ENCODE measurements around the gene WNT9A. TPM values are rescaled to one million over a fixed set of nuclear protein-coding genes. Genes with fewer than 3 reads are reported as not detected.

Gene WNT9A
- polyA plus RNA-seq, 4 donors = 0.27 to 2.7 (median 1.2) TPM

DNA sequence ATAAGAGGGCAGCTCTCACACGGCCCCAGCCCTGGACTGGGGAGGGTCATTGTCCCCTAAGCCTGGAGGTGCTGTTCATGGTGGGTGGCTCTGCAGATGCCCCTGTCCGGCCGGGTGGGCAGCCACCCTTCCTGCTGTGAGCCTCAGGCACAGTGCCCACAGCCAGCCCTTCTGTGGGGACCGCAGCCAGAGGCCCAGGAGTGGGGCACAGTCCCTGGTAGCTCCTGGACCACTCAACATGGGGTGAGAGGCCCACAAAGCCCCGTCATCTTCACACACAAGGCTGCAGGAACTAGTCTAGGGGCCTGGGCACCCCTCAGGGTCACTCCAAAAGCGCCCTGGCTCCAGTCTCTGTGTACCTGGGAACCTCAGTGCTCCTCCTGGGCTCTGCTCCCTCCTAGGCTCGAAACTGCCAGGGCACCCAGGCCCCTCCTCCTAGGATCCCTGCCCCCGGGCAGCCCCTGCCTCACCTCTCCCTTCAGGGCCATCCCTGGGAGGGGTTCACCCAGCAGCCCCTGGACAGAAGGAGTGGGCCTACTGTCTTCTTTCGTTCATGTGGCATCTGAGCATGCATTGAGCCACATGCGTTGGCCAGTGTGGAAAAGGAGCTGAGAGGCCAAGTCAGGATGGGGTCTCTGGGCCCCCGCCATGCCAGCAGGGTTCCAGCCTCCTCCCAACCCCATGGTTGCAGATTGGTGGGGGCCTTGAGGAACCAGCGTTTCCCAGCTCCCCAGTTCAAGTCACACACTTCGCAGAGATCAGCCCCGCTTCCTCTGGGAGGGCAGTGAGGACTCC lies 43.0 kb downstream of the WNT9A start:
- DNase-seq = no peak
- no peak for FAIRE-seq
- H3K4me1 ChIP-seq (ENCODE audit: control insufficient read depth in 3 of 3, insufficient read depth in 2 of 3, low read depth in 1 of 3, low read length in 2 of 3) = no peaks in the 10 kb centered on the region
- H3K4me3 ChIP-seq (ENCODE audit: low read depth in 1 of 3, low read length in 3 of 3) = no peak overlapping the region
- no peaks in the 10 kb centered on the region for H3K27me3 ChIP-seq (ENCODE audit: control insufficient read depth in 3 of 3, insufficient read depth in 3 of 3, low read length in 3 of 3)
- no peaks in the 10 kb centered on the region for H3K9me3 ChIP-seq (ENCODE audit: control insufficient read depth in 2 of 2, insufficient read depth in 1 of 2, low read depth in 1 of 2, low read length in 1 of 2)
- no peaks in the 10 kb centered on the region for H3K36me3 ChIP-seq (ENCODE audit: control insufficient read depth in 3 of 3, insufficient read depth in 2 of 3, low read depth in 1 of 3, low read length in 3 of 3)
- no peak overlapping the region for H3K27ac ChIP-seq (ENCODE audit: low read depth in 1 of 3, low read length in 2 of 3)
- 74 to 86% (median 75%) methylated on average over 13 to 14 of the region's 14 CpGs for WGBS, 3 donors

DNA sequence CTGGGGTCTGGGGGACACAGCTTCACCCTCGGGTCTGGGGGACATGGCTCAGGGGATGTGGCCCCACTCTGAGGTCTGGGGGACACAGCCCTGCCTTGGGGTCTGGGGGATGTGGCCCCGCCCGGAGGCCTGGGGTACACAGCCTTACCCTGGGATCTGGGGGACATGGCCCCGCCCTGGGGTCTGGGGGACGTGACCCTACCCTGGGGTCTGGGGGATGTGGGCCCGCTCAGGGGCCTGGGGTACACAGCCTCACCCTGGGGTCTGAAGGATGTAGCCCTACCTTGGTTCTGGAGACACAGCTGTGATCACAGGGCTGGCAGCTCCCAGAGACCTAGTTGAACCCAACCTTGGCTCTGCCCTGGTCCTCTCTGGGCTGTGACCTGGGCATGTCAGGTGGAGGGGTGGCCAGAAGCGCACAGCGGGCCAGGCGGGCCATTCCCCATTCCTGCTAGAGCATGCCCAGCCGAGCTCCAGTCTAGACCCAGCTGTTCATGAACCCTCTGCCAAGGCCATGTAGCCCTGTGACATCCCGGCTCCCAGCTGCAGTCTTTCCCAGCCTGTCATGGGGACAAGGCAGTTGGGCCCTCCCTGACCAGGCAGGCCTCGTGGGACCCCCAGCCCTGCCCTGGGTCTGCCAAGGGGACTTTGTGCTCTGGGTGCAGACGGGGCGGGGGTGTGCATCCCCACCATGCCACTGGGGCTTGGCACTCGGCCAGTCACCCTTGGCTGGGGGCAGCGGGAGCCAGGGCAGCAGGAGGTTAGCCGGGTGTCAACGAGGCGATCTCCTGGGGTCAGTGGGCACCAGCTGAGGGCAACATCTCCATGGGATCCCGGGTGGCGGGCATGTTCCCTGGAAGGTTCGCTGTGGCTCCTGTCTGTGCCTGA lies 43.9 kb downstream of the WNT9A start:
- Histone ChIP-seq H3K36me3 (ENCODE audit: control insufficient read depth in 3 of 3, insufficient read depth in 2 of 3, low read depth in 1 of 3, low read length in 3 of 3) (no peaks in the 10 kb centered on the region), H3K27ac (ENCODE audit: low read depth in 1 of 3, low read length in 2 of 3) (no peak overlapping the region), H3K4me3 (ENCODE audit: low read depth in 1 of 3, low read length in 3 of 3) (no peak overlapping the region), H3K27me3 (ENCODE audit: control insufficient read depth in 3 of 3, insufficient read depth in 3 of 3, low read length in 3 of 3) (no peaks in the 10 kb centered on the region), H3K4me1 (ENCODE audit: control insufficient read depth in 3 of 3, insufficient read depth in 2 of 3, low read depth in 1 of 3, low read length in 2 of 3) (no peaks in the 10 kb centered on the region), H3K9me3 (ENCODE audit: control insufficient read depth in 2 of 2, insufficient read depth in 1 of 2, low read depth in 1 of 2, low read length in 1 of 2) (no peaks in the 10 kb centered on the region)
- 67 to 81% (median 72%) methylated on average over 21 to 22 of the region's 22 CpGs for WGBS, 3 donors
- DNase-seq = no peak
- FAIRE-seq = no peak

DNA sequence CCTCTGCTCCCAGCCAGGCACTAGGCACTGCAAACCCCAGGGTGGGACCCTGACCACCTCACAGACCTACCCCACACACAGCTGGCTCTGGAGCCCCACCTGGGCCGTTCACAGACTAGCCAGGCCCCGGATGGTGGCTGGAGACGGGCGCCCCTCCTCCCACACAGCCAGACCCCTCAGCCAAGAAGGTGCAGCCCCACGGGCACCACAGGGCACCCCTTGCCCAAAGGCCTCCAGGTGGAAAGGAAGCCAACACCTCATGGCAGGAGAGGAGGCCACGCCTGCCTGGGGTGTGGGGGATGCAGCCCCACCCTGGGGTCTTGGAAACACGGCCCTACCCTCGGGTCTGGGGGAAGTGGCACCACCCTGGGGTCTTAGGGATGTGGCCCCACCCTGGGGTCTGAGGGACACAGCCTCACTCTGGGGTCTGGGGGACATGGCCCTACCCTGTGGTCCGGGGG lies 44.6 kb downstream of the WNT9A start:
- Histone ChIP-seq H3K4me1 (ENCODE audit: control insufficient read depth in 3 of 3, insufficient read depth in 2 of 3, low read depth in 1 of 3, low read length in 2 of 3) (no peaks in the 10 kb centered on the region), H3K27me3 (ENCODE audit: control insufficient read depth in 3 of 3, insufficient read depth in 3 of 3, low read length in 3 of 3) (no peaks in the 10 kb centered on the region), H3K4me3 (ENCODE audit: low read depth in 1 of 3, low read length in 3 of 3) (no peak overlapping the region), H3K9me3 (ENCODE audit: control insufficient read depth in 2 of 2, insufficient read depth in 1 of 2, low read depth in 1 of 2, low read length in 1 of 2) (no peaks in the 10 kb centered on the region), H3K36me3 (ENCODE audit: control insufficient read depth in 3 of 3, insufficient read depth in 2 of 3, low read depth in 1 of 3, low read length in 3 of 3) (no peaks in the 10 kb centered on the region), H3K27ac (ENCODE audit: low read depth in 1 of 3, low read length in 2 of 3) (no peak overlapping the region)
- no peak for FAIRE-seq
- no peak for DNase-seq
- 71 to 88% (median 79%) methylated on average over 9 of the region's 9 CpGs for WGBS, 3 donors

DNA sequence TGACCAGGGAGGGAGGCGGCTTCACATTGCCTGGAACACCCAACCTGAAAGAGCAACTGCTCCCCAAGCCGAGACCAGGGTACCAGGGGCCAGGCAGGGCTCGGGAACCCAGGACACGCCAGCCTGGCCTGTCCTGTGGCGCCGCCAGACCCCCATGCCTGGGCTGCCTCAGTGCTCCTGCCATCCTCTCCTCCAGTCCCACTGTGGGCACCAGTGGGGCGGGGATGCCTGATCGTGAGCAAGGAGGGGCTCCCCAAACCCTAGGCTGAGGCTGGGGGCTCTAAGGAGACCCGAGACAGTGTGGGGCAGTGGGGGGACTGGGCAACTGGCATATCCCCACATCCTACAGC lies 45.1 kb downstream of the WNT9A start:
- FAIRE-seq (no peak), DNase-seq (no peak)
- Histone ChIP-seq H3K4me1 (ENCODE audit: control insufficient read depth in 3 of 3, insufficient read depth in 2 of 3, low read depth in 1 of 3, low read length in 2 of 3) (no peaks in the 10 kb centered on the region), H3K36me3 (ENCODE audit: control insufficient read depth in 3 of 3, insufficient read depth in 2 of 3, low read depth in 1 of 3, low read length in 3 of 3) (no peaks in the 10 kb centered on the region), H3K27ac (ENCODE audit: low read depth in 1 of 3, low read length in 2 of 3) (no peak overlapping the region), H3K27me3 (ENCODE audit: control insufficient read depth in 3 of 3, insufficient read depth in 3 of 3, low read length in 3 of 3) (no peaks in the 10 kb centered on the region), H3K4me3 (ENCODE audit: low read depth in 1 of 3, low read length in 3 of 3) (no peak overlapping the region), H3K9me3 (ENCODE audit: control insufficient read depth in 2 of 2, insufficient read depth in 1 of 2, low read depth in 1 of 2, low read length in 1 of 2) (no peaks in the 10 kb centered on the region)
- WGBS, 3 donors = 76 to 90% (median 83%) methylated on average over 8 to 9 of the region's 9 CpGs

DNA sequence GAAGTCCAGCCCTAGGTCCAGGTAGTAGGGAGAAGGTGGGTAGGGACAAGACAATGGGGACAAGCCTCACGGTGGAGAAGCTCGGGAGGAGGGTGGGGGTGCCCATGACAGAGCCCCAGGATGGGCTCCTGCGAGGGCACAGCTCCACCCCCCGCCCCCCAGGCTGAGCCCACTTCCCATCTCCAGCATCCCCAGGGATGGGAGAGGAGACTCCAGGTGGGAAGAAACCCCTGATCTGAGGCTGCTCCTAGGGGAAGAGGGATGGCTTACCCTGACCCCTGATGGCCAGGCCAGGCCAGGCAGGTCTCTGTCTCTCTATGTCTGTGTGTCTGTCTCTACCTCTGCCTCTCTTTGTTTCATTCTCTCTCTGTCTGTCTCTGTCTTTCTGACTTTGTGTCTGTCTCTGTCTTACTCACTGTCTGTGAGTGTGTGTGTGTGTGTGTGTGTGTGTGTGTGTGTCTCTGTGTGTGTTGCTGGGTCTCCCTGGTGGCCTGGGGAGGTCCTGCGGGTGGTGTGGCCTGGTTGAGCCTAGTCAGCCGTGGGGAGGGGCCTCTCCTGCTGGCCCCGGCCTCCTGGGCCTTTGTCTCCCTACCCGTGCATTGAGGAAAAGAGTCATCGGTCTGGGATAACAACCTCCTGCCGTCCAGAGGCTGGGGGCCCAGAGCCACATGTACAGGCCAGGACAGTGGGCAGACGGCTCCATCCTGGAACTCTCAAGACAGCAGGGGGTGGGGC lies 45.7 kb downstream of the WNT9A start:
- Histone ChIP-seq H3K36me3 (ENCODE audit: control insufficient read depth in 3 of 3, insufficient read depth in 2 of 3, low read depth in 1 of 3, low read length in 3 of 3) (no peaks in the 10 kb centered on the region), H3K27me3 (ENCODE audit: control insufficient read depth in 3 of 3, insufficient read depth in 3 of 3, low read length in 3 of 3) (no peaks in the 10 kb centered on the region), H3K27ac (ENCODE audit: low read depth in 1 of 3, low read length in 2 of 3) (no peak overlapping the region), H3K4me3 (ENCODE audit: low read depth in 1 of 3, low read length in 3 of 3) (no peak overlapping the region), H3K4me1 (ENCODE audit: control insufficient read depth in 3 of 3, insufficient read depth in 2 of 3, low read depth in 1 of 3, low read length in 2 of 3) (no peaks in the 10 kb centered on the region), H3K9me3 (ENCODE audit: control insufficient read depth in 2 of 2, insufficient read depth in 1 of 2, low read depth in 1 of 2, low read length in 1 of 2) (no peaks in the 10 kb centered on the region)
- FAIRE-seq (no peak), DNase-seq (no peak)
- WGBS, 3 donors = 71 to 72% (median 71%) methylated on average over 10 to 11 of the region's 11 CpGs

DNA sequence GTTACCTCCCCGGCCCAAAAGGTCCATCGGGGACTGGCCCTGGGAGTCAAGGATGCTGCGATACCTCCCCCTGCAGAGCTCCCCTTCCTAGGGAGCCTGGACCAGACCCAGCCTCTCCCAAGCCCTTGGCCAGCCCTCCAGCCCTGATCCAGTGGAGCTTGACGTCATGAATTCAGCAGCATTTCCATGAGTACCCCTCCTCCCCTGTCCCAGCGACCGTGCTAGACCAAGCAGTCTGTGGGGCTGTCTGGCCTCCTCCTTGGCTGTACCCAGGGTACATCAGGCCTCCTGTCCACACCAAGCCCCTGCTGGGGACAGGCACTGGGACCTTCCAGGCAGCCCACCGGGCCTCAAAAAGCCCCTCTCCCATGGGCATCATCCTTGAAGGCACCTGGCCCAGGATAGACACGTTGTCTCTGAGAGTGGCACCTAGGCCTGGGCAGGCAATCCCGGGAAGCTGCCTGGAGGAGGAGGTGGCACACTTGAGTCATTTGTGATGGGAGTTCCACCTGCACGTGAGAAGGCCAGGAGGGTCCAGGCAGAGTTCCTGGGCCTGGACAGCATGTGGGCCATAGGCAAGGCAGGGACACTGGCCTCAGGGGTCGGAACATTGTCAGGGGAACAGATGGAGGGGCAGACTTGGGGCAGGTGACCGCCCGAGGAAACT lies 46.4 kb downstream of the WNT9A start:
- 89 to 91% (median 91%) methylated on average over 13 of the region's 13 CpGs for WGBS, 3 donors

DNA sequence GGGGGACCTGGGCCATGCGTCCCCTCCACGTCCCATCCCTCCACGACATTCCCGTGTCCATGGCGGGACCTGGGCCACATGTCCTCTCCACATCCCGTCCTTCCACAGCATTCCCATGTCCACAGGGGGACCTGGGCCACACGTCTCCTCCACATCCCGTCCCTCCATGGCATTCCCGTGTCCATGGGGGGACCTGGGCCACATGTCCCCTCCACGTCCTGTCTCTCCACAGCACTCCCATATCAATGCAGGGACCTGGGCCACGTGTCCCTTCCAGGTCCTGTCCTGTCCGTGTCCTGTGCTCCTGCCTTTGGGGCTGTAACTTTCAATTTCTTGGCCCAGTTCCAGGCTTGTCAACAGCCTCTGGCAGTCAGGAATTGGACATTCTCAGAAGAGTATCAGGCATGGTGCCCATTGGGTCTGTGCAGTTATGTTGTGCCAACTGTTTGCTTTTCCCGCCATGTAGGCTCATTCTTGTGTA lies 47.1 kb downstream of the WNT9A start:
- H3K9me3 ChIP-seq (ENCODE audit: control insufficient read depth in 2 of 2, insufficient read depth in 1 of 2, low read depth in 1 of 2, low read length in 1 of 2) = no peaks in the 10 kb centered on the region

More for the DNA sequence above, 46.4 kb downstream of the WNT9A start:
- no peaks in the 10 kb centered on the region for H3K9me3 ChIP-seq (ENCODE audit: control insufficient read depth in 2 of 2, insufficient read depth in 1 of 2, low read depth in 1 of 2, low read length in 1 of 2)
- FAIRE-seq (no peak), DNase-seq (no peak)
- H3K27ac ChIP-seq (ENCODE audit: low read depth in 1 of 3, low read length in 2 of 3) = no peak overlapping the region
- H3K27me3 ChIP-seq (ENCODE audit: control insufficient read depth in 3 of 3, insufficient read depth in 3 of 3, low read length in 3 of 3) = no peaks in the 10 kb centered on the region
- H3K4me3 ChIP-seq (ENCODE audit: low read depth in 1 of 3, low read length in 3 of 3) = no peak overlapping the region
- H3K4me1 ChIP-seq (ENCODE audit: control insufficient read depth in 3 of 3, insufficient read depth in 2 of 3, low read depth in 1 of 3, low read length in 2 of 3) = no peaks in the 10 kb centered on the region
- no peaks in the 10 kb centered on the region for H3K36me3 ChIP-seq (ENCODE audit: control insufficient read depth in 3 of 3, insufficient read depth in 2 of 3, low read depth in 1 of 3, low read length in 3 of 3)

More for the DNA sequence above, 47.1 kb downstream of the WNT9A start:
- H3K36me3 ChIP-seq (ENCODE audit: control insufficient read depth in 3 of 3, insufficient read depth in 2 of 3, low read depth in 1 of 3, low read length in 3 of 3) = no peaks in the 10 kb centered on the region
- DNase-seq (no peak), FAIRE-seq (no peak)
- H3K4me1 ChIP-seq (ENCODE audit: control insufficient read depth in 3 of 3, insufficient read depth in 2 of 3, low read depth in 1 of 3, low read length in 2 of 3) = no peaks in the 10 kb centered on the region
- no peak overlapping the region for H3K27ac ChIP-seq (ENCODE audit: low read depth in 1 of 3, low read length in 2 of 3)
- H3K4me3 ChIP-seq (ENCODE audit: low read depth in 1 of 3, low read length in 3 of 3) = no peak overlapping the region
- no peaks in the 10 kb centered on the region for H3K27me3 ChIP-seq (ENCODE audit: control insufficient read depth in 3 of 3, insufficient read depth in 3 of 3, low read length in 3 of 3)
- 80 to 91% (median 86%) methylated on average over 13 of the region's 13 CpGs for WGBS, 3 donors

Measured in small intestine (tissue), 7 donors.